Measurements from ENCODE around the gene SNRPD3.
"Not testable (repeated sequence)": the region's sequence is repeated elsewhere in the genome, so short reads cannot be mapped to it uniquely, and the experiment has no call there.

The SNRPD3 gene

DNA sequence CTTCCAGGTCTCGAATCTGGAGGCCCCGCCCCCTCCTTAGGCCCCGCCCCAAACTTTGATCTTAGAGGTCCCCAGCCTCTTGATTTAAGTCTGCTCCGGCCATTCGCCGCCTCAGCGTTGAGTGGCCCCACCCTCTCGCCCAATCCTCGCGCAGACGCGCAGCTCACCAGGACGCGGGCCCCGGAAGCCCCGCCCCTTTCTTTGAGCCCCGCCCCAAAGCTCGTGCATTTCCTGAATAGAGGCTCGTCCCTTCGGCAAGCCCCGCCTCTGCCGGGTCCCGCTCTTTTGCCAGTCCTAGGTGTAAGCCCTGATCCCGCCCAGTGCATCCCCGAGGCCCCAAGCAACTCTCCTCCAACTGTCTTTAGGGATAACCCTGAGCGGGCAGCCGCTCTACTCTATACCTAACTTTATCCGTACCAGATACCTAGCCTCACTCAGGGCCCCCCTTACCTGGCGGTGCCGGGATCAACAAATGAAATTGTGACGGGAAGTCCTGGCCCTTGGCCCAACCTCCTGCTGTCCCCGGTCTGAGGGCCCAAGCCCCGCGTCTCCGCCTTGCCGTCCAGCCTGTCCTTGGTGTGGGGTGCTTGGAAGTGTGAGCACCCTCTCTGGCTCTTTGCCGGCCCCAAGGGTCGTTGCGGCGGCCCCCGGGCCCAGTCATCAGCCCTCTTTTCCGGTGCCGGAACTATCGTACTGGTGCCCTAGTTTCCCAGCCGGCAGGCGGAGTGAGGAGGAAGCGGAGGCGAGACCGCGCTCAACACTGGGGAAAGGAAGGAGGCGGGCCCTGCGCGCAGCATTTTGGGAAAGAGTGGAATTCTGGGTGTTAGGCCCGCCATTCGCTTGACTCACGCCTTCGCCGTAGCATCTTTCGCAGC, at the start of gene SNRPD3:
SNRPD3 (plus strand) TSS at position 835 of the 875 bp plus-strand sequence. CDS start 1,676 bp downstream, outside the sequence.
- peak; percentile 99 for DNase-seq

DNA sequence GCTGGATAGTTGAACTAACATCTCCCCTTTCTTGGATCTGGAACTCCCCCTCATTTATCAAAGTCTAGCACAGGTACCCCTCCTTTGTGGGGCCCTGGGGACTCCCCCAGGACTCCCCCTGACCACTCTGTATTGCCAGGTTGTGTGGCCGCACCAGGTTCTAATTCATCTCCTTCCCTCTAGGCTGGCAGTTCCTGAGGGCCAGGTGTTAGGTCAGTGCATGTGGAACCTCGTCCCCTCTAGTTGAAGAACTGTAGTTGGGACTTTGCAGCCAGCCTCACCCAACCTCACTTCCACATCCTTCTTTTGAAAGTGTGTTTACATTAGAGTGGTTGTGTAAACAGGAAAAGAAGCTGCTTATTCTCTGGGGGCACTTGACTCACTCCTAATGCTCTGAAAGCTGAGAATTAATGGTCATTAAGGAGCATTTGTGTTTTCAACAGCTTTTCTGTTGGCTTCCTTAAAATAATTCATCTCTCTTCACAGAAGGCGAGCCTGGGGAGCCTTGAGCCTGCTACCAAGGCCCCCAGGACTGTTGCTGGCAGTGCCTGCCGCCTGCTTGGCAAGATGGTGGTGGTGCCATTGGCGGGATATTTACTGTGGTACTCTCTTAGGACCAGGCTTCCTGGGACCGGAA, 48.9 kb upstream of the SNRPD3 start:
- DNase-seq, result peak; percentile 20

DNA sequence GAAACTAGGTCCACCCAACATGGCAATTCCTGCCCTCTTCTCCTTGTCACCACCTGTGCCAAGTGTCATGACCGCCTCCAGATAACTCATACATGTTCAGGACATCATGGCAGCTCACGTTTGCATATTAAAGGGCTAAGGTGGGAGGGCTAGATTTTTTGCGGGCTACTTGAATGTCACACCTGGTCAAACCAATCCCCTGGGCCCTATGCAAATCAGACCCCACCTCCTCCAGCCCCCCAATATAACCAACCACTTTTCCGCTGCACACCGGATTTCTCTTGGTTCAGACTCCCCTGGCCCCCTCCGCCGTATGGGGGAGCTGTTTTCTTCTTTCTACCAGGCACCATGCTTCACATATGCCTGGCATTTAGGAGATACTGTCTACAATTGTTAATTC, 48.1 kb upstream of the SNRPD3 start:
- no peak for DNase-seq

DNA sequence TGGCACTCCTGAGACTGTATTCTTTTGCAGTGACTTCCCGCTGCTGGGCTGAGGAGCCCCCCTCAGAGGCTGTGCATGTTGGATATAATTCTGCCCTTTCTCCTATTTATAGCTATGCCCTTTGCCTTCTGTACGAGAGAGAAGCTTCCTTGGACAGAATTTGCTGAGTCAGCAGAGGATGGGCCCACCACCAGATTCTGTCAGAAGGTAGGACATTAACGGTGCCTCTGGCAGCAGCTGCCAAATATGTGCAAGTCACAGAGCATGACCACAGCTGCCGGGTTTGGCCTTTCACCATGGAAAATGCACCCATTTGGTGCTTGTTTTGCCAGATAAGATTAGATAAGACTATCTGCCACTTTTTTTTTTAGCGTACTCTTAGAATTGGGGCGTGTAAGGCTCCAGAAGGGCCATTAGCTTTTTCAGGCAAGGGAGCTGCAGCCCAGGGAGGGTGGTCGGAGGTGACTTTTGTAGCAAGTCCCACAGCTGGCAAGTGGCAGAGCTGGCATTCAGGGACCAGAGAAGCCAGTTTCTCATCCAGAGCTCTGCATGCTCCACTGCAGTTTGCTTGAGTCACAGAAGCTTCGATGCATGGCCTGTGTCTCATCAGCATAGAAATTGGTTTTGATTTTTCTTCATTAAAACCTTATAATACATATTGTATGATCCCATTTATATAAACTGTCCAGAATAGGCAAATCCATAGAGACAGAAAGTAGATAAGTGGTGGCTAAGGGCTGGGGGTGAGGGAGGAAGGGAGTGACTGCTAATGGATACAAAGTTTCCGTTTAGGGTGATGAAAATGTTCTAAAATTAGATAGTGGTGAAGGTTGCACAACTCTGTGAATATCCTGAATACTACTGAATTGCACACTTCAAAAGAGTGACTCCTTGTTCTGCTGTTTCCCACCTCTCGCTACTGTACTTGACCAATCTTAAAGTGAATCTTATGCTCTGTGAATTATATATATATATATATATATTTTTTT, 44.9 kb upstream of the SNRPD3 start:
- DNase-seq, result peak; percentile 86

DNA sequence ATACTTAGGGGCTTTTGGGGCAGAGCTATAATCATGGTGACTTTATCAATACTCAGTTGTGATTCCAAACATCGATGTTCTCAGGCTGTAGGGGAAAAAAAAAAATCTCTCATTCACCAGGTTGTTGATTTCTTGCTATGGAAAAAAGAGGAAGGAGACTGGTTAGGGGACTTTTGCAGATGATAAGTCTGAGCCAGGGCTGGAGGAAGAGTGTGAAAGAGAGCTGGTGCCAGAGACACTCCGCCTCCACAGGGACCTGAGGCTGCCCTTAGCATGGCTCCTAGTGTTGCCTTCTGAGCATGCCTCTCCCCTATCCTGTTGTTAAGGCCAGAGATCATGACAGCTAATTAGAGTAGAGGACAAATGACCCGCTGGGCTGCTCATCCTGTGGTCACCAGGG, 43.8 kb upstream of the SNRPD3 start:
- DNase-seq, result peak; percentile 41

DNA sequence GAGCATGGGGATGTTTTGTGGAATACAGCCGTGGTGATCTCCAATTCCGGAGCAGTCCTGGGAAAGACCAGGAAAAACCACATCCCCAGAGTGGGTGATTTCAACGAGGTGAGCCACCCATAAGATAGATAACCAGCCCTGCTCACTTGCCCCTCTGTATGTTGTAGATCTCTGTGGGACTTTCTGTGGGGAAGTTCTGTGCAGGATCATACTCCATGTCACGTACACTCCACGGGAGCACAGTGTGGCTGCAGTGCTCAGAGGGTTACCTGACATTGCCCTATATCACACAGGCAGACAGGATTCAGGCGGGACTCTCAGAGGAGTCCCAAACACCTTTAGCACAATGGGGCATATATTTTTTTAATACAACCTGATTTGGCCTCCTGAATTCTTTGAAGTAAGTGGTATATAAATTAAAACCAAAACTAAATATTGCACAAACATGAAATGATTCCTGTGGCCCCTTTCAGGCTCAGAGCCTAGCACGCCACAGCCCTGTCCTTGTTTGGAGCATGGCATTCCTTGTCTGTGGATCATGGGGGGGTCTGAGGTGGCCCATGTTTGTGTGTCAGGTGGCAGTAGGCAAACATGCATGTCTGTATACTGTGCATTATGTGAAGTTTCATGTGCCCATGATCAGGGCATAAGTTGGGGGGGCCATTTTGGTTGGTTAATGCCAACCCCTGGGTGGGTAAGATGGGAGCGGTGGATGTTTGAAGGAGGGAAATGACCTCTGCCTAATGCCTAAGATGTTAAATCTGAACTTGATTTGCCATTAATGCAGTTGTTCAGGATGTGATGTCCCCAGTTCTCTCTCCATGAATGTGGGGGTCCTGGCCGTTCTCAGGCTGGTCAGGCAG, 42.2 kb upstream of the SNRPD3 start:
- DNase-seq, result no peak

DNA sequence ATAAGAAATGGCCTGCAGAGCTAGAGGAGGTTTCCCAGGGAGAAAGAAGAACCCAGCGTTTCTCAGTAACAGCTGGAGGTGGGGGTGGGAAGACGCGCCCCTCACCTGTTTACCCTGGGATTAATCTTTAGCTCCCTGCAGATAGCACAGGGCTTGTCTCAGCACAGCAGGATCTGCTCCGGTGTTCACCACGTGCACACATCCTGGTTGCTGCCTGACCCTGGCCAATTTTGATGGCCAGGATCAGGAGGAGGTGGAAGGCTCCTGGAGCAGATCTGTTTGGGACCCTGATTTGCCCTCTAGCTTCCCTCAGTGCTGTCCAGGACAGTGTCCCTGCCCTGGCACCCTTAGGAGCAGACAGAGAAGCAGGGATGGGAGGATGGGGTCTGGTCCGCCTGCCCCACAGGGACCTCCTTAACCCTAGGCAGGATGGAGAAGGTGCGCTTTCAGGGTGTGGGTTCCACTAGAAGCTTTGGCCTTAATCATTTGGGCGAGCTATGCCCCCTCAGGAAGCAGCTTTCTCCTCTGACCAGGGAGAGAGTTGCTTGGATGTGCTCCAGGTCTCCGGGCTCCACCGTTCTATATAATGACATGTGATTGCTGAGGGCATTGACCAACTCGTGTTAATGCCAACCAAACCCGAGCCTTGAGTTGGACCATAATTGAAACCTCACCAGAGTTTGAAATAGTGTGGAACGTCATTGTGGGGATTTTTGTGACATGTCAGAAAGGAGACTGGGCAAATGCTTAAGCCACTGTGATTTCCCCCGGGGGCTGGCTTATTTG, 41.4 kb upstream of the SNRPD3 start:
- DNase-seq, result peak; percentile 2

DNA sequence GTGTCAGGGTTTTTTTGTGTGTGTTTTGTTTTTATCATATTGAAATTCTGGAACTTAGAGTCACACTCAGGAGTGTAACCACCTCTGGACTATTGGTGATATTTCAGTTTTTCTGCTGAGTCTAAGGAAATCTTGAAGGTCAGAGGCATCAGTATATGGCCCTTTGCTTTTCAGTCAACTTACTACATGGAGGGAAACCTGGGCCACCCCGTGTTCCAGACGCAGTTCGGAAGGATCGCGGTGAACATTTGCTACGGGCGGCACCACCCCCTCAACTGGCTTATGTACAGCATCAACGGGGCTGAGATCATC, 40.8 kb upstream of the SNRPD3 start:
- no peak for DNase-seq

DNA sequence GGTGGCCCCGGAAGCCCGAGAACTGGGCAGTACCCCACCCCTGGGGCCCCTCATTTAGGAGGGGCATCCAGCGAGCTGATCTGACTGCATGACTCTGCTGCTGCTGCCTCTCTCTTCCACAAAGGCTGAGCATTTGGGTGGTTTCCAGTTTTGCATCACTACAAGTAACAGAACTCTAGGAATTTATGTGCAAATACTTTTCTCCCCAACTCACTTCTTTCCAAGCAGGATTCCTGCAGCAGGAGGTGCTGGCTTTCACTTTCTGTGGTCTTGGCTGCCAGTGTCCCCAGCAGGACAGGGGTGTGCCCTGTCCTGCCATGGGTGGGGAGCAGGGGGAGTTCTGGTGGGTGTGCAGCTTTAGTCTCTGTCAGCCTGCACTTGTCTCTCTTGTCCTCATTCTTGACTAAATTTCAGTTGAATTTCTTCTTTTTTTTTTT, 39.5 kb upstream of the SNRPD3 start:
- DNase-seq, result no peak

DNA sequence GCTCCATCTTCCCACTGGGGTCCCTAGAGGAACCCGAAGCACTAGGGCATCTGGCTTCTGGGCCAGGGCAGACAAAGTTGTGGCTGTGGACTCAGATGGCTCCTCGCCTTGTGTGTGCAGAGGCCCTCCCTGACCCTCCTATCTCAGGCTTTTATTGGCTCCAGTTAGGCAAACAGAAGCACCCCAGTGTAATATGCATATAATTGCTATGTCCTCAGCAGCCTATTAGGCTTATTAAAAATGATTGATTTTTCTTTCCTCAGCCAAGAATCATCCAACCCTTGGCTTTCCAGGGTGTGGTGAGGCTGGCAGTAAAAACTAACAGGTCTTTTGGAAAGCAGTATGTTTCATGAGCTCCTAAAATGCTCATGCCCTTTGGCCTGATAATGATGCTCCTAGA, 38.4 kb upstream of the SNRPD3 start:
- no peak for DNase-seq

DNA sequence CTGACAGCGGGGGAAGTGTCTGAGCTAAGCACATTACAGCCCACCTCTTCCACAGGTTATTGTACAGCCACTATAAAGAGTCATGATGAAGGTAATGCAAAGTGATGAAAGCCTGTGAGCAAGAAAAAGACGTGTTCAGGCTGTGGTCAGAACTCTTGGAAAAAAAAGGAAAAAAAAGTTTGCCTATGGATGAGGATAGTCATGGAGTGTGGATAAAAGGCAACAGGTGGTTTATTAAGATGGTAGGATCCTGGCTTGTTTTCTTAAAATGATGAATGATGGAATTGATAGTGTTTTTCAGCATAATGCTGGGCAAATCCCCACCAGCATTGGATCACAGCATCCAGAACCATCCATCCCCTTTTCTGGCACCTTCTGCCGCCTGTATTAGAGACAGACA, 37.6 kb upstream of the SNRPD3 start:
- no peak for DNase-seq

DNA sequence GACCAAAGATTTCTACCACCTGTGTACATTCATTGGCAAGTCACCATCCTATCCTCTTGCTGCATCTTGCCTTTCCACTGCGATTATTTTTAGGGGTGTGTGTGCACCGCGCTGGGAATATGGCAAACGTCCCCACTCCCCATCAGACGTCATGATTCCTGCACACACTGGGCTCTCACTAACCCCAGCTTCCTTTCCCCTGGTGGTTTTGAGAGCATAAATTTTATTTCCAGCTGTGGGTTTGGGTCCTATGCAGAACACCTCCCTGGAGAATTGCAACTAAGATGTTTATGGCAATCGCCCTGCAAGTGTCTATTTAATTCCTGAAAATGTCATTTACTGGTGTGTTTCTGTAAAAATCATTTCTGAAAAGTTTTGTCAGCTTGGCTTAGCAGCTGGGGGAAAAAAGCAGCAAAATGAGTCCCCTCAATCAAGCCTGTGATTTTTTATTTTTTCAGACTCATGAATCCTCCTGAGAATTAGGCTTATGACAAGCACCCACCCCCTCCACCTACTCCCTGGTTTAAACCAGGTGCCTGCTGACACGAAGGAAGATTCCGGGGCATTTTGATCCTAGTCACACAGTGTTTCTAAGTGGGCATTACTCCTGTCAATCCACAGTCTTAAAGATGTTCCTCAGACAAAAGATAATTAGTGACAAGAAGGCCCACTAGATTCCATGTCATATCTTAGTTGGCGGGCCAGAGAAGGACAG, 36.9 kb upstream of the SNRPD3 start:
- no peak for DNase-seq

DNA sequence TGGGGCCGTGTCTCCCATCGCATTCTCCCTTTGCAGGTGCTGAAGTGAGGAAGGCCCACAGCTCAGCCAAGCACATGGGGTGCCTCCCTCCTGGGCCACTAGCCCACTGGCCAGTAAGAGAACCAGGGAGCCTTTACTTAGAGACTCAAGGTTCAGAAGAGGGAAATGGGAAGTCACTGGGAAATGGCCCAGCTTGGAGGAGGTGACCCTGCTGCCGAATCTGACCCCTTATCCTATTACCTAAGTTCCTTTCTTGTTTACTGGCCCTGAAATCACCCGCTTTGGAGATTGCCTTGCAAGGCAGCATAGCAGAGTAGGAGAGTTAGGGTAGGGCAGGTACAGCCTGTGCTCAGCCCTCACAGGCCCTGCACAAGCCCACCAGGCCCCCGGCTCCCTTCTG, 36.3 kb upstream of the SNRPD3 start:
- DNase-seq, result no peak

DNA sequence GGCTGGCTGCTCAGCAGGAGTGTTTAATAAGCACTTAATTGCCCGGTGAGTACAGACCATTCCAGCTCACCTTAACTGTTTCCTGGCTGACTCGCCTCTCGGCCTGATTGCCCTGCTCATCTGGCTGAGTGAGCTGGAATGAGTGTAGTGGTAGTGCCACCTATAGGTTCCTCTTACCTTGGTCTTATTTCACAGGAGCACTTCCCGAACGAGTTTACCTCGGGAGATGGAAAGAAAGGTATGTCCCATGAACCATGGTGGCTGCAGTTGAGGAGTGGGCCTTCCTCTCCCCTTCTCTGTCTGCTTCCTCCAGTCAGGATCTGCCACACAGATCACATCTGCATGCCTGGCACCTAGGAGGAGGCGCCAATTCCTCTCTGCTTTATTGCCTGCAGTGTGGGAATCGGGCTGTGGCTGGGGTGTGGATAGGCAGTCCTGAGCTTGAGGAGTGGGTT, 34.0 kb upstream of the SNRPD3 start:
- peak; percentile 86 for DNase-seq

DNA sequence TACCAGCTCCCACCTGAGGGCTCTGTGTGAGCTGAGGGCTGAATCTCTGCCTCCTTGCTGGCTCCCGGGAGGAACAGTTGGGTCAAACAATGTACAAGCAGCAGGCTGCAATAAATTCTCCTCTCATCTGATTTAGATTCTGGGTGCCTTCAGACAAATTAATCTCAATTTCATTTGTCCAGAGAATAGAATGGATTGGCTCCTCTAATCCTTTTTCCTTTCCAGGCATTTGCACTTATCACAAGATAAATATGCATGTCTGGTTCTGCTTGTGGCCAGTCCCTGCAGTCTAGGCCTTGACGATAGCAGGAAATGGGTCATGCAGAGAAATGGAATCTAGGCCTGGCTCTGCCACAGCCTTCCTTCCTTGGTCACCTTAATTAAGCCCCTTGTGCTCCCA, 31.9 kb upstream of the SNRPD3 start:
- DNase-seq, result no peak

DNA sequence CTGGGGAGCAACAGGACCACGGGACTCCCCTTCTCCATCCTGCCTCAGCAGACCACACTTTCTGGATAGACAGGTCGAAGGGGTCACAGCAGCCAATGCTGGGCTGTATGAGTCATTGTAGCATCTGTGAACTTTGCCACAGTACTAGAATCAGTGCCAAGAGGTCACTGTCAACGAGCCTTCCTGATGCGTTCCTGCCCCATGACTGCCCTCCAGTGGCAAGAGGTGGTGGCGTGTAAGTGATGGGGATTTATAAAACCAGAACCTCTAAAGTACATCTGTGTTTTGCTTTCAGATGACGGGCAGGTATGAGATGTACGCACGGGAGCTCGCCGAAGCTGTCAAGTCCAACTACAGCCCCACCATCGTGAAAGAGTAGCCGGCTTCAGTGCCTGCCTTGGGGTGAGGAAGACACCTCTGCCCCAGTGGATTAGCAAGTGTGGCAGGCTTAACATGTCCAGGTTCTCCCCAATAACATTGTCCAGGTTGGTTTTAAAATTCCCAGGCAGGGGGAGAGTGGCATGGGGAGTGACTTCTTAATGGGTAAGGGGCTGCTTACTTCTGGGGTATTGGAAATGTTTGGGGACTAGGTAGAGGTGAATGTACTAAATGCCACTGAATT, 30.3 kb upstream of the SNRPD3 start:
- peak; percentile 93 for DNase-seq

DNA sequence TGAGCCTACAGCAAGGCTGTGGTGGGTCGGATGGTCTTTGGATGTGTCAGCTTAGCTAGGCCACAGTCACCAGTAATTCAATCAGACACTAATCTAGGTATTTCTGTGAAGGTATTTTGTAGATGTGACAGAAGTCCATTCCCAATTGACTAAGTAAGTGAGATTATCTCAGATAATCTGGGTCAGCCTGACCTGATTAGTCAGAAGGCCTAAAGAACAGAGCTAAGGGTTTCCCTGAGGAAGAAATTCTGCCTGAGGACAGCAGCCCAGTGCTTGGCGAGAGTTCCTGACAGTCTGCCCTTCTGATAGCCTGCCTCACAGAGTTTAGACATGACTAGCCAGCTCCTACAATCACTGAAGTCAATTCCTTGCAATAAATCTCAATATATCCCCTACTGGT, 29.6 kb upstream of the SNRPD3 start:
- DNase-seq, result no peak

DNA sequence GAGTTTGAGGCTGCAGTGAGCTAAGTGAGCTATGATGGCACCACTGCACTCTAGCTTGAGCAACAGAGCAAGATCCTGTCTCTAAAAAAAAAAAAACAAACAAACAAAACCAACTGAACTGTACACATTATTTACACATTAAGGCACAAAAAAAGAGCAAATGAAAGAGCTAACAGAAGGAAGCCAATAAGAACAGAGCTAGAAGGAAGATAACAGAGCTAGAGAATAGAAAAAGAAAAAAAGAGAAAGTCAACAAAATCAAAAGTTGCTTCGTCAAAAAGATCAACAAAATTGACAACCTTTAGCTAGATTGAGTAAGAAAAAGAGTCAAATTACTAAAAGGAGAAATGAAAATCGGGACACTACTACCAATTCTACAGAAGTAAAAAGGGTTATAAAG, 25.9 kb upstream of the SNRPD3 start:
- DNase-seq, result no peak

DNA sequence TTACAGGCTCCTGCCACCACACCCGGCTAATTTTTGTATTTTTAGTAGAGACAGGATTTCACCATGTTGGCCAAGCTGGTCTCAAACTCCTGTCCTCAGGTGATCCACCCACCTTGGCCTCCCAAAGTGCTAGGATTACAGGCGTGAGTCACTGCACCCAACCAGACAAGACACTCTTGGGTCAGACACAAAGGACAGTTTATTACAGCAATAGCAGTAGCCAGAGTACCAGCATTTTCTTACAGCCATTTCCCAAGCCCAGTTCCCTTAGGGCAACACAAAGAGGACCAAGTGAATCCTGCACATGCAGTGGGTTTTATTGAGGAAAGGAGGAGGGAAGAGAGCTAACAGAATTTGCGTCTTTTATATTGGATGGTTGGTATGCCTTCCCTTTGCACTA, 24.8 kb upstream of the SNRPD3 start:
- DNase-seq, result not testable (repeated sequence)

DNA sequence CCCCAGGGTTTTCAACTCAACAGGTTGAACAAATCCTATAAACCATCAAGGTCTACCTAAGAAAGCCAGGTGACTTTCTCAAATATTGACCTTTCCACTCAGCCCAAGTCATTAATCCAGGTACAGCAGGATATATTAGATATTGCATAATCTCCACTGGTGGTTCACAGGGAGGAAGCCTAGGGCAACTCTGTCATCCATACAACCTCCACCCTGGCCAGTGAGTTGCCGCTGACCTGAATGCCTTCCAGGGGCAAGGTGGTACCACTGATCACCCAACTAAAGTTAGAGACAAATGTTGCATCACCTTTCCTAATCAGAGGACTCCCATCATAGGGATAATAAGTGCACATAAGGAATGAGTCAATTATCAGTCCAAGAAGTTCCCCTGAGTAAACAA, 23.7 kb upstream of the SNRPD3 start:
- no peak for DNase-seq

Measured in RPMI8226 (cell line).